ENCODE results near the gene PRKCQ.

The PRKCQ gene

DNA sequence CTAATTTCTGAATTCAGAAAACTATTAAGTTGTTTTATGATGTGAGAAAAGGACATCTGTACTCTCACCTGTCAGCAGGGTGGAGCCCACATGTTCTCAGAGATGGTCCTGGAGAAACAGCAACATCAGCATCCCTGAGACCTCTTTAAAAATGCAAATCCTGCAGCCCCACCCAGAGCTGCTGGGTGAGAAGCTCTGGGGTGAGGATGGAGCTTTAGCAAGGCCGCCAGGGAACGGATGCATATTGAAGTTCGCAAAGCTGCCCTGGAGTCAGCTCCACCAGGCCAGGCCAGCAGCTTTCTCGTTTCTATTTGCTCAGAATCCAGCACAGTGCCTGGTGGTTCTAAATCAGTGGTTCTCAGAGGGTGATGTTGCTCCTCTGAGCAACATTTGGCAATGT is 49.1 kb downstream of the PRKCQ start:
- Histone ChIP-seq H3K4me2 (no peak overlapping the region), H3K9ac (no peak overlapping the region), H3K27ac (no peak overlapping the region), H4K20me1 (no peaks in the 10 kb centered on the region), H3K36me3 (peaks cover 0 to 5% (median 0%) of the 10 kb centered on the region in 11 experiments; a peak in 1 of 22 replicates), H3K4me3 (no peak overlapping the region), H3K27me3 (no peaks in the 10 kb centered on the region), H3K9me3 (replicated peaks in 1 of 11) (peaks cover 0 to 5% (median 0%) of the 10 kb centered on the region in 11 experiments; a peak in 2 of 22 replicates), H3K4me1 (no peaks in the 10 kb centered on the region)
- TF ChIP-seq Cebpa-rat (IDR thresholded peaks at IDR 0.05), result no peak

DNA sequence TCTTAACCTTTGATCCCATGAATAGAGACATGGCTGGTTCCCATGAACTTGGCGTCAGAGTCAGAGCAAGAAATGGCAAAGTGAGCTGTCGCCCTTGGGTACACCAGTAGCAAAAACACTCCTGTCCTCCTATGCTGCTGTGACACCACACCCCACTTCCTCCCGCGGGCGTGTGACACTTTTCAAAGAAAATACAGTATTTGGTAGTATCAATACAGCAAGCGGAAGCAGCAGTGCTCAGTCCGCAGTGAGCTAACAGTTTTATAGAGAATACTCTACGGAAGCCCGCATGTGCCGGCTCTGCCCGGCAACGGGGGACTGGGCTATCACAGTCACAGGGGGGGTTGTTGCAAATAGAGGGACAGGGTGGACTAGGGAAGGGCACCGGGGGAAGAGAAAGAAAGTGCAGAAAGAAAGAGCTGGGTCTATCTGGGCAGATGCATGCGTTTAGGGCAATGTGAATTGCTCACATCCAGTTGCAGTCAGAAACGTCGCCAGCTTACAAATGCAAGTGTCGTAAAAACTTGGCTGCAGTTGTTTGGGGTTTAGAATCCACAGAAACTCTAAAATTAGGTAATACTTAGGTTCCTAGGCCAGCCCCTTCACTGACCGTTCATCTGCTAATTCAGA is 49.8 kb downstream of the PRKCQ start:
- no peaks in the 10 kb centered on the region for H3K27me3 ChIP-seq
- H3K4me3 ChIP-seq, result no peak overlapping the region
- H4K20me1 ChIP-seq, result no peaks in the 10 kb centered on the region
- 0 out of 20 replicates have a peak, but pooled peaks cover 0 to 5% (median 0%) of the 10 kb centered on the region in 10 experiments for H3K4me1 ChIP-seq
- H3K4me2 ChIP-seq, result no peak overlapping the region
- H3K36me3 ChIP-seq, result peaks cover 0 to 5% (median 0%) of the 10 kb centered on the region in 11 experiments; a peak in 1 of 22 replicates
- no peak for TF ChIP-seq Cebpa-rat (IDR thresholded peaks at IDR 0.05)
- H3K27ac ChIP-seq, result no peak overlapping the region
- no peak overlapping the region for H3K9ac ChIP-seq
- peaks cover 0 to 5% (median 0%) of the 10 kb centered on the region in 11 experiments; a peak in 2 of 22 replicates for H3K9me3 ChIP-seq (replicated peaks in 1 of 11)

DNA sequence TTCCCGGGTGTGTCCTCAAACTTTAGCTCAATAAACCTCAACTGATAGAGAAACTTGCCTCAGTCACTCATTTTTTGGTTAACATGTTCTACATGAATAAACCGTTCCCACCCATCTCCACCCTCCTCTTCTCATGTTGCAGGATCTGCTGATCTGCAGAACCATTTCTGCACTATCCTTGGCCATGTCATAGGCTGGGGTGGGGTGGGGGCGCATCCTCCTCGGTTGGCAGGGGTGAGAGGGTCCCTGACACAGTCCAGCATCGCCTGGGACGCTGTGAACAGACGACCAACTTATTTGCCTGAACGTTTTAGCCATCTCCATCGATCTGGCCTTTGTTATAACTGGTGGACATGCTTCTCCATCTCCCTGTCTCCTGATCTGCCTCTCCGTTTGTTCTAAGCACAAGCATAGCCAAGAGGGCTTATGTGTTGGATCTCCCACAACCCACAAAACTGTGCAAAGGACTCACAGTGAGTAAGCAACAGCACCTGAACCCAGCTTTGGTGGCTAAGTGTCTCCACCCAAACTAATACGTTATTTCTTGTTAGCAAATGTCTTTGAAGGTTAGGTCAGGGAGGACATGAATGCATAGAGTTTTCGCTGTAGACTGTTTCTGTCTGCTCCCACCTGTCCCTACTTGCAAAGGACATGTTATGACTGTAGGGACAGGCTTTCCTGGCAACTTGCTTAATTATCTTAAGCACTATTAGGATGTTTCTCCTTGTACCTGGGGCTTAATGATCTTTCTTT is 51.7 kb downstream of the PRKCQ start:
- H3K27ac ChIP-seq, result no peak overlapping the region
- H3K9ac ChIP-seq, result no peak overlapping the region
- H3K4me2 ChIP-seq, result no peak overlapping the region
- H3K9me3 ChIP-seq (replicated peaks in 1 of 11), result peaks cover 0 to 5% (median 0%) of the 10 kb centered on the region in 11 experiments; a peak in 2 of 22 replicates
- H3K27me3 ChIP-seq, result no peaks in the 10 kb centered on the region
- 0 out of 20 replicates have a peak, but pooled peaks cover 0 to 5% (median 0%) of the 10 kb centered on the region in 10 experiments for H3K4me1 ChIP-seq
- peaks cover 0 to 5% (median 0%) of the 10 kb centered on the region in 11 experiments; a peak in 1 of 22 replicates for H3K36me3 ChIP-seq
- no peak overlapping the region for H3K4me3 ChIP-seq
- no peak for TF ChIP-seq Cebpa-rat (IDR thresholded peaks at IDR 0.05)
- no peaks in the 10 kb centered on the region for H4K20me1 ChIP-seq

DNA sequence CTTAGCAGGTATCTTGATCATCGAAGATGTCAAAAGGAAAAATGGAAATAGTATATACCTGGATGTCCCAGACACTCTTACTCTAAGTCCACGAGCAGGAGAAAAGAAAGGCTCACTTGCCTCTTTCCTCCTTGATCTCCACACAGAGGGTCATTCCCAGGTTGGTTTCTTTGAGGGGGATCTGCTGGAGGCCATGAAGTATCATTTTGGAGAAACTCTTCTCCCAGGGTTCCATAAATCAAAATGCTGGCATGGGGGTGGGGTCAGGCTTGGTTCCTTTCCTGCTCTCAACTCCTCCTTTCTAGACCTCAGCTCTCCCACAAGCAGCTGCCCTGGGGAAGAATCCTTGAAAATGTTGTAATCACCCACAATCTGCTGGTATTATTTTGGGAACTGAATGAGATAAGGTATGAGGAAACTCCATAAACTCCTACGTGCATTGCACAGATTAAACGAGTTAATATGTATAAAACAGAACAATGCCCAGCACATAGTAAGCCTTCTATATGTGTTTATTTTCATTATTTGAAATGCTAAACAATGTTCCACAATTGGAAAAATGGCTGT is 54.4 kb downstream of the PRKCQ start:
- no peak overlapping the region for H3K4me2 ChIP-seq
- no peaks in the 10 kb centered on the region for H4K20me1 ChIP-seq
- no peak overlapping the region for H3K4me3 ChIP-seq
- H3K4me1 ChIP-seq, result peaks cover 0 to 5% (median 0%) of the 10 kb centered on the region in 10 experiments; a peak in 1 of 20 replicates
- H3K36me3 ChIP-seq, result peaks cover 0 to 5% (median 0%) of the 10 kb centered on the region in 11 experiments; a peak in 1 of 22 replicates
- peaks cover 0 to 5% (median 0%) of the 10 kb centered on the region in 11 experiments; a peak in 2 of 22 replicates for H3K9me3 ChIP-seq (replicated peaks in 1 of 11)
- H3K27ac ChIP-seq, result no peak overlapping the region
- no peaks in the 10 kb centered on the region for H3K27me3 ChIP-seq
- H3K9ac ChIP-seq, result no peak overlapping the region
- no peak for TF ChIP-seq Cebpa-rat (IDR thresholded peaks at IDR 0.05)

DNA sequence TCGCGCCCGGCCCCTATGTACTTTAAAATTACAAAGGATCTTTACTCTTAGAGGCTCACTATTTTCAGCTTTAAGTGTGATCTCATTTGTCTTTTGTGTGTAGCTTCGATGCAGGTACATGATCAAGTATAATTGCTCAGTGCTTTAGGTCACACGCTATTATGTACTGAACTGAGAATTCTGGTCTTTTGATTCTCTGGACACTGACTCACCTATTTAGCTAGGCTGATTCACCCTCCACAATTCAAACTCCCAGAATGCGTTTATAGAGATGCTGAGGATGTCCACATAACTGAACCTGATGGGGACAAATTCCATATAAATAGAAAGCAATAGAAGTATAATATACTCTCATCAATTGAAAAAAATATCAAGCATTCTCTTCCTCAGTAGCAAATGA is 57.8 kb downstream of the PRKCQ start:
- H3K4me2 ChIP-seq, result no peak overlapping the region
- TF ChIP-seq Cebpa-rat (IDR thresholded peaks at IDR 0.05), result no peak
- no peak overlapping the region for H3K27ac ChIP-seq
- no peak overlapping the region for H3K4me3 ChIP-seq
- H3K4me1 ChIP-seq, result peaks cover 0 to 5% (median 0%) of the 10 kb centered on the region in 10 experiments; a peak in 1 of 20 replicates
- H3K9ac ChIP-seq, result no peak overlapping the region
- peaks cover 0 to 5% (median 0%) of the 10 kb centered on the region in 11 experiments; a peak in 2 of 22 replicates for H3K9me3 ChIP-seq (replicated peaks in 1 of 11)
- no peaks in the 10 kb centered on the region for H4K20me1 ChIP-seq
- peaks cover 0 to 5% (median 0%) of the 10 kb centered on the region in 11 experiments; a peak in 1 of 22 replicates for H3K36me3 ChIP-seq
- H3K27me3 ChIP-seq, result no peaks in the 10 kb centered on the region

DNA sequence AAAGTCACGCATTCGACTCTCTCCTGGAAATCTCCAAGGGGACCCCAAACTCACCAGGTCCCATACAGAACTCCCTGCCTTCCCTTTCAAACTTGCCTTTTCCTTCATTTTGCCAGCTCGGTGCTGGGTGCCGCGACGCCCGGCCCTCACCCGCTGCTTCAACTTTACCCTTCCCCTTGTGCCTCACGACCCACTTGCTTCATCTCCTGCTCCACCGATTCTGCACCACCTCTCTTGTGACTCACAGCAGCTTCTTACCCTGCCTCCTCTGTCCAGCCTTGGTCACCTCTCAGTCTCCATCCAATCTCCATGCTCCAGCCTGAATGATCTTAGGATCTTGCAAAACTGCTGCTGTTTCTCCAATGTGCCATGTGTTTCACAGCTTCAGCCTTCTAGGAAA is 59.9 kb downstream of the PRKCQ start:
- no peak for TF ChIP-seq Cebpa-rat (IDR thresholded peaks at IDR 0.05)
- H3K36me3 ChIP-seq, result peaks cover 0 to 2% (median 0%) of the 10 kb centered on the region in 11 experiments; a peak in 1 of 22 replicates
- H3K9me3 ChIP-seq (replicated peaks in 1 of 11), result no peaks in the 10 kb centered on the region
- no peak overlapping the region for H3K4me3 ChIP-seq
- H3K4me2 ChIP-seq, result no peak overlapping the region; a peak in 1 of 22 replicates
- H3K27me3 ChIP-seq, result no peaks in the 10 kb centered on the region
- no peak overlapping the region for H3K9ac ChIP-seq
- no peak overlapping the region for H3K27ac ChIP-seq
- peaks cover 0 to 6% (median 0%) of the 10 kb centered on the region in 10 experiments; a peak in 6 of 20 replicates for H3K4me1 ChIP-seq
- no peaks in the 10 kb centered on the region for H4K20me1 ChIP-seq

DNA sequence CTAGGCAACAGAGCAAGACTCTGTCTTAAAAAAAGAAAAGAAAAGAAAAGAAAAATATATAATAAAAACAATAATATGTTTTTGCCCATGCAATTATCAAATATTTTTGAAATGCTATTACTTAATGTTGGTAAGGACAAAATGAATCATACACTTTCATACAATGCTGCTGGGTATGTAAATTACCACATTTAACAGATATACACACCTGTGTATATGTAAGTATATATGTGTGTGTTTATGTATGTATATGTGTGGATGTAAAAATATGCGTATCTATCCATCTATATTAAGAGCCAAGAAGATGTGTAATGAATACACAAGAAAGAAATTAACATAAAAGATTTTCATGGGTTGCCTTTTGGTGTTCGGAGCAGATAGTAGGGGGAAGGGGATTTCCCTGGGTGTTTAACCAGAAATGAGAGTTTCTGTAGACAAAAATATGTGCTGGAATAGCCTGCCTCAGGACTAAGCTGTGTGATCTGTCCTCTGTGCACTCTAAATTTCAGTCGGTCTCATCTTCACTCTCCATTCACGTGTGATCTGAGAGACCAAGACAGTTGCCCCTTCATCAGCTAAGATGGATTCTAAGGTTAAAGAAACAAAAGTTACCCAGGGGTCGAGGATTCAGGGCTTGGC is 61.2 kb downstream of the PRKCQ start:
- Histone ChIP-seq H3K4me3 (no peak overlapping the region), H3K4me2 (no peak overlapping the region), H4K20me1 (no peaks in the 10 kb centered on the region), H3K9ac (no peak overlapping the region), H3K36me3 (peaks cover 0 to 14% (median 7%) of the 10 kb centered on the region in 11 experiments; a peak in 7 of 22 replicates), H3K9me3 (replicated peaks in 1 of 11) (no peaks in the 10 kb centered on the region), H3K27ac (no peak overlapping the region), H3K27me3 (no peaks in the 10 kb centered on the region), H3K4me1 (peaks cover 0 to 13% (median 0%) of the 10 kb centered on the region in 10 experiments; a peak in 6 of 20 replicates)
- no peak for TF ChIP-seq Cebpa-rat (IDR thresholded peaks at IDR 0.05)

DNA sequence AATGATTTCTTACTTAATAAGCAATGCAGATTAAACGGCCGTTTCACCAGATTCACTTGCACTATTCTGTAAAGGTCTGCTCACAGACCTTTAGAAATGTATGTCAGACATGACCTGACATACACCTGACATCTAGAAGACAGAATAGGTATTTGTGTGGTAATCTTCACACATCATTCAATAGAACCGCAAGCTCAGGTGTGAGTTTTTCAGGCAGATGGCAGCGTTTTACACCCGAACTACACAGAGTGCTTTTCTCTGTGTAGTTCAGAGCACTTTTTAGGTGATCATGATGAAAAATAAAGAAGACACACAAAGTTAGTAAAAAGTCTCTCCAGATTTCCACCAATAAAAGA is 63.2 kb downstream of the PRKCQ start:
- Histone ChIP-seq H3K4me1 (peaks cover 0 to 19% (median 0%) of the 10 kb centered on the region in 10 experiments; a peak in 7 of 20 replicates), H3K27me3 (no peaks in the 10 kb centered on the region)
- TF ChIP-seq Cebpa-rat (IDR thresholded peaks at IDR 0.05), result no peak

More for the DNA sequence above, 63.2 kb downstream of the PRKCQ start:
- no peak overlapping the region for H3K4me2 ChIP-seq
- no peak overlapping the region for H3K9ac ChIP-seq
- peaks cover 4 to 12% (median 11%) of the 10 kb centered on the region in 11 experiments; a peak in 21 of 22 replicates for H3K9me3 ChIP-seq (replicated peaks in 1 of 11)
- H3K27ac ChIP-seq, result no peak overlapping the region
- no peaks in the 10 kb centered on the region for H4K20me1 ChIP-seq
- no peak overlapping the region for H3K4me3 ChIP-seq
- H3K36me3 ChIP-seq, result peaks cover 0 to 34% (median 19%) of the 10 kb centered on the region in 11 experiments; a peak in 17 of 22 replicates

Data from BLaER1 treated with 17β-estradiol and CSF1 and Interleukin-3, amounts not matched to agents 10 nM and 100 nM (cell line).